ENCODE measurements around the gene ZBTB8OS.
"Not testable (repeated sequence)": the region's sequence is repeated elsewhere in the genome, so short reads cannot be mapped to it uniquely, and the experiment has no call there.

Gene ZBTB8OS

DNA sequence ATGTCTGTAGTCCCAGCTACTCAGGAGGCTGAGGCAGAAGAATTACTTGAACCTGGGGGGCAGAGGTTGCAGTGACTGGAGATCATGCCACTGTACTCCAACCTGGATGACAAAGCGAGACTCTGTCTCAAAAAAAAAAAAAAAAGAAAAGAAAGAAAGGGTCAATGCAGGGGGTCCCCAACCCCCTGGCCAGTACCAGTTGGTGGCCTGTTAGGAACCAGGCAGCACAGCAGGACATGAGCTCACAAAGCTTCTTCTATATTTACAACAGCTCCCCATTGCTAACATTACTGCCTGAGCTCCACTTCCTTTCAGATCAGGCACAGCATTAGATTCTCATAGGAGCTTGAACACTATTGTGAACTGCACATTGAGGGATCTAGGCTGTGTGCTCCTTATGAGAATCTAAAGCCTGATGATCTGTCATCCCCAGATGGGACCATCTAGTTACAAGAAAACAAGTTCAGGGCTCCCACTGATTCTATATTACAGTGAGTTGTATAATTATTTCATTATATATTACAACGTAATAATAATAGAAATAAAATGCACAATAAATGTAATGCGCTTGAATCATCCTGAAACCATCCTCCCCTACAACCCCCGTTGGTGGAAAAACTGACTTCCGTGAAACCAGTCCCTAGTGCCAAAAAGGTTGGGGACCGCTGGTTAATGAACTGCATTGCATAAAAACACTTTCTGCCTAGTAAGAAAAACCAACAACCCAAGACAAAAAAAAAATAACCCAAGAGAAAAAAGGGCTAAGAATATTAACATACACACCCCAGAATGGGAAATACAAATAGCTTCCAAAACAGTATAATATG is 2.8 kb downstream of the ZBTB8OS start:
- Histone ChIP-seq H3K4me1 (ENCODE audit: control insufficient read depth, insufficient read depth, low read length) (peaks cover 10% of the 10 kb centered on the region), H3K9me3 (ENCODE audit: control insufficient read depth, low read length) (no peaks in the 10 kb centered on the region), H3K9ac (ENCODE audit: low read length) (no peak overlapping the region), H3K27me3 (replicated peaks; ENCODE audit: control insufficient read depth, insufficient read depth, low read length) (no peaks in the 10 kb centered on the region), H3K36me3 (ENCODE audit: control insufficient read depth, insufficient read depth, low read length, severe bottlenecking) (peaks cover 6% of the 10 kb centered on the region), H3K4me3 (ENCODE audit: low read length) (no peak overlapping the region)
- DNase-seq (ENCODE audit: low read depth), result no peak

DNA sequence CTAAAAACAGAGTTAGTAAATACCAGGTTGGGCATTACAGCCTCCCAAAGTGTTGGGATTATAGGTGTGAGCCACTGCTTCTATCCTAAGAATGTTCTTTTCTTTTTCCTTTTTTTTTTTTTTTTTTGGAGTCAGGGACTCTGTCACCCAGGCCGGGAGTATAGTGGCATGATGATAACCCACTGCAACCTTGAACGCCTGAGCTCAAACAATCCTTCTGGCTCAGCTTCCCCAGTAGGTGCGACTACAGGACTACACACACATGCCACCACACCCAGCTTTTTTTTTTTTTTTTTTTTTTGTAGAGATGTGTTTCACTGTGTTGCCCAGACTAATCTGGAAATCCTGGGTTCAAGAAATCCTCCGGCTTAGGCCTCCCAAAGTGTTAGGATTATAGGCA is 5.9 kb downstream of the ZBTB8OS start:
- Histone ChIP-seq H3K36me3 (ENCODE audit: control insufficient read depth, insufficient read depth, low read length, severe bottlenecking) (no peaks in the 10 kb centered on the region), H3K4me3 (ENCODE audit: low read length) (no peak overlapping the region), H3K9ac (ENCODE audit: low read length) (no peak overlapping the region), H3K9me3 (ENCODE audit: control insufficient read depth, low read length) (no peaks in the 10 kb centered on the region), H3K27me3 (replicated peaks; ENCODE audit: control insufficient read depth, insufficient read depth, low read length) (no peaks in the 10 kb centered on the region), H3K4me1 (ENCODE audit: control insufficient read depth, insufficient read depth, low read length) (peaks cover 5% of the 10 kb centered on the region)
- DNase-seq (ENCODE audit: low read depth), result no peak

DNA sequence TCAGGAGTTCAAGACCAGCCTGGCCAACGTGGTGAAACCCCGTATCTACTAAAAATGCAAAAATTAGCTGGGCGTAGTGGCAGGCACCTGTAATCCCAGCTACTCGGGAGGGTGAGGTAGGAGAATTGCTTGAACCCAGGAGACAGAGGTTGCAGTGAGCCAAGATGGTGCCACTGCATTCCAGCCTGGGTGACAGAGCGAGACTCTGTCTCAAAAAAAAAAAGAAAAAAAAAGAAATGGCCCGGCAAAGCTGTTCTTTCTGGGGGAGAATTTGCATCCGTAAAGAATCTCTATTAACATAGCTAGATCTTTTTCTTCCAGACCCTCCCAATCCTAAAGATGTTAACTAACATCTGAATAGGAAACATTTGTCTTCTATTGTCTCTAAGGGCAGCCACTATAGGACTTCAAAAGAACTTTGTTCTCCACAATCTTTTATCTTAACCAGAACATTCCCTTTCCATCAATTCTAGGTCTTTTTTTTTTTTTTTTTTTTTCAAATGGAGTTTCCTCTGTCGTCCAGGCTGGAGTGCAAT is 8.0 kb downstream of the ZBTB8OS start:
- not testable (repeated sequence) for H3K9me3 ChIP-seq (ENCODE audit: control insufficient read depth, low read length); H3K4me3 ChIP-seq (ENCODE audit: low read length); H3K27me3 ChIP-seq (replicated peaks; ENCODE audit: control insufficient read depth, insufficient read depth, low read length); H3K36me3 ChIP-seq (ENCODE audit: control insufficient read depth, insufficient read depth, low read length, severe bottlenecking); H3K4me1 ChIP-seq (ENCODE audit: control insufficient read depth, insufficient read depth, low read length); DNase-seq (ENCODE audit: low read depth); H3K9ac ChIP-seq (ENCODE audit: low read length)

DNA sequence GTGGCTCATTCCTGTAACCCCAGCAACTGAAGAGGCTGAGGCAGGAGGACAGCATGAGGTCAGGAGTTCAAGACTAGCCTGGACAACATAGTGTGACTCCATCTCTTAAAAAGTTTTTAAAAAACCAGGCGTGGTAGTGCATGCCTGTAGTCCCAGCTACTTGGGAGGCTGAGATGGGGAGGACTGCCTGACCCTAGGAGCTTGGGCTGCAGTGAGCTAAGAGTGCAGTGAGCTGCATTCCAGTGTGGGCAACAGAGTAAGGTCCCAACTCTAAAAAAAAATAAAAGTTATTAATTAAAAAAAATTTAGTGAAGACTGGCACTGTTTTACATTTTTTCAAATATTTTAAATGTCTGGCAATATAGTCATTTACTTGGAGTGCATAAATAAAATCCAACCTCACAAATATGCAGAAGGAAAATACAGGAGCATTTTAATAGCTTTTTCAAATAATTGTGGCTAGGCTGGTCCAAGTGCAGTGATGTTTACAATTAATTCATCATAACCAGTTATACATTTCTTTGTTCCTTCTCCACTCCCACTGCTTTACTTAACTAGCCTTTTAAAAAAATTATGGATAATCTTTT is 10.8 kb downstream of the ZBTB8OS start:
- DNase-seq (ENCODE audit: low read depth), result peak; percentile 51
- H3K9ac ChIP-seq (ENCODE audit: low read length), result no peak overlapping the region
- no peak overlapping the region for H3K4me3 ChIP-seq (ENCODE audit: low read length)
- no peaks in the 10 kb centered on the region for H3K9me3 ChIP-seq (ENCODE audit: control insufficient read depth, low read length)
- peaks cover 5% of the 10 kb centered on the region for H3K4me1 ChIP-seq (ENCODE audit: control insufficient read depth, insufficient read depth, low read length)
- no peaks in the 10 kb centered on the region for H3K36me3 ChIP-seq (ENCODE audit: control insufficient read depth, insufficient read depth, low read length, severe bottlenecking)
- H3K27me3 ChIP-seq (replicated peaks; ENCODE audit: control insufficient read depth, insufficient read depth, low read length), result no peaks in the 10 kb centered on the region

- H3K4me1 ChIP-seq (ENCODE audit: control insufficient read depth, insufficient read depth, low read length), result peaks cover 5% of the 10 kb centered on the region
- no peak overlapping the region for H3K9ac ChIP-seq (ENCODE audit: low read length)
- peaks cover 17% of the 10 kb centered on the region for H3K36me3 ChIP-seq (ENCODE audit: control insufficient read depth, insufficient read depth, low read length, severe bottlenecking)
- no peaks in the 10 kb centered on the region for H3K27me3 ChIP-seq (replicated peaks; ENCODE audit: control insufficient read depth, insufficient read depth, low read length)
- DNase-seq (ENCODE audit: low read depth), result no peak
- no peaks in the 10 kb centered on the region for H3K9me3 ChIP-seq (ENCODE audit: control insufficient read depth, low read length)
- no peak overlapping the region for H3K4me3 ChIP-seq (ENCODE audit: low read length)
Observed at GRCh38 chr1:32636914-32637645, 13.3 kb downstream of the ZBTB8OS start.

DNA sequence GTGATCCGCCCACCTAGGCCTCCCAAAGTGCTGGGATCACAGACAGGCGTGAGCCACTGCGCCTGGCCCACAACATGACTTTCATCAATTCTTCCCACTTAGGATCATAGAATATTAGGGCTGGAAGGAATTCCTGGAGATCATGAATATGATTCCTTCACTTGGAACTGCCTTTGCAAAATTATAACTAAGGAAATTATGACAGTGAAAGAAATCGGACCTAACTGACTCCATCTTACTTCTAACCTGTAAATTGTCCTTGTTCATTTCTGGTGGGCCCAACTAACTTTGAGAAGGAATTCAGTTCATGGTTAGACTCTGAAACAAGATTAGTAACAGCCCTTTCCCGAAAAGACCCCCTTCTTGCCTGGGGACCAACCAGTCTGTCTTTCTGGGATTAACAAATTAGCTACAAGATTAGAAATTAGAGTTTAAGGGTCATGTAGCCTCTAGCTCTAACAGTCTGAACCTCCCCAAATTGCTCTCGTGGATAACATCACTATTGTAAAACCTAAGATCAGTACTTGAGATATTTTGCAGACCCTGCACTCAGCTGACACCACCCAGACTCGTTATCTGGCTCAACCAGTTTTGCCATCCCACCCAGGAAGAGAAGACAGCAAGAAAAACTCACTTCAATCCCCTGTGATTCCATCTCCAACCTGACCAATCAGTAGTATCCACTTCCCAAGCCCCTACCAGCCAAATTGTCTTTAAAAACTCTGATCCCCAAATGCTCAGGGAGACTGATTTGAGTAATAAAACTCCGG is 14.7 kb downstream of the ZBTB8OS start:
- H3K4me1 ChIP-seq (ENCODE audit: control insufficient read depth, insufficient read depth, low read length), result peaks cover 5% of the 10 kb centered on the region
- DNase-seq (ENCODE audit: low read depth), result no peak
- H3K9ac ChIP-seq (ENCODE audit: low read length), result no peak overlapping the region
- no peaks in the 10 kb centered on the region for H3K9me3 ChIP-seq (ENCODE audit: control insufficient read depth, low read length)
- H3K36me3 ChIP-seq (ENCODE audit: control insufficient read depth, insufficient read depth, low read length, severe bottlenecking), result peaks cover 27% of the 10 kb centered on the region
- H3K27me3 ChIP-seq (replicated peaks; ENCODE audit: control insufficient read depth, insufficient read depth, low read length), result no peaks in the 10 kb centered on the region
- no peak overlapping the region for H3K4me3 ChIP-seq (ENCODE audit: low read length)

DNA sequence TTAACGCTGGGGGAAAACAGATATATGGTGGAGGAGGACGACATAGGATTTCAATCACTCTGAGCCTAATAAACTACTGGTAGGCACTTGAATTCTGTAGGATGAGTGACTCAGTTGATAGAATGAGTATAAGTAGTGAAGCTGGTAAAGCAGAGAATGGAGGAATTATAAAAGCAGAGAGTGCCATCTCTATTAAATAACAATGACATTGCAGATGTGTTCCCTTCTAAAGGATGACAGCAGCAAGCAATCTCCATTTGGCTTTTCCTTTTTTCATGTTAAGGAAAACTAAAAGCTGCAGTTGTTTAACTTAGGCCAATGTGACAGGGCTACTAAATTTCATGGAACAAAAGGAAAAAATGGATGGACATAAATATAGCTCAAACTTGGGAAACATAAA is 17.5 kb downstream of the ZBTB8OS start:
- H3K9me3 ChIP-seq (ENCODE audit: control insufficient read depth, low read length), result no peaks in the 10 kb centered on the region
- H3K27me3 ChIP-seq (replicated peaks; ENCODE audit: control insufficient read depth, insufficient read depth, low read length), result no peaks in the 10 kb centered on the region
- peaks cover 28% of the 10 kb centered on the region for H3K36me3 ChIP-seq (ENCODE audit: control insufficient read depth, insufficient read depth, low read length, severe bottlenecking)
- DNase-seq (ENCODE audit: low read depth), result no peak
- no peak overlapping the region for H3K4me3 ChIP-seq (ENCODE audit: low read length)
- no peak overlapping the region for H3K9ac ChIP-seq (ENCODE audit: low read length)
- peaks cover 5% of the 10 kb centered on the region for H3K4me1 ChIP-seq (ENCODE audit: control insufficient read depth, insufficient read depth, low read length)

DNA sequence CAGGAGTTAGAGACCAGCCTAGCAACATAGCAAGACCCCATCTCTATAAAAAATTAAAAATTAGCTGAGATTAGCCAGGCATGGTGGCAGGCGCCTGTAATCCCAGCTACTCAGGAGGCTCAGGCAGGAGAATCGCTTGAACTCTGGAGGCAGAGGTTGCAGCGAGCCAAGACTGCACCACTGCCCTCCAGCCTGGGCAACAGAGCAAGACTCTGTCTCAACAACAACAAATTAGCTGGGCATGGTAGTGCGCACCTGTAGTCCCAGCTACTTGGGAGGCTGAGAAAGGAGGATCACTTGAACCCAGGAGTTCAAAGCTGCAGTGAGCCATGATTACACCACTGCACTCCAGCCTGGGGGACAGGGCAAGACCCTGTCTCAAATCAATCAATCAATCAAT is 20.2 kb downstream of the ZBTB8OS start:
- not testable (repeated sequence) for H3K4me3 ChIP-seq (ENCODE audit: low read length); H3K9ac ChIP-seq (ENCODE audit: low read length); DNase-seq (ENCODE audit: low read depth); H3K27me3 ChIP-seq (replicated peaks; ENCODE audit: control insufficient read depth, insufficient read depth, low read length); H3K4me1 ChIP-seq (ENCODE audit: control insufficient read depth, insufficient read depth, low read length); H3K9me3 ChIP-seq (ENCODE audit: control insufficient read depth, low read length)
- H3K36me3 ChIP-seq (ENCODE audit: control insufficient read depth, insufficient read depth, low read length, severe bottlenecking), result peaks cover 38% of the 10 kb centered on the region

DNA sequence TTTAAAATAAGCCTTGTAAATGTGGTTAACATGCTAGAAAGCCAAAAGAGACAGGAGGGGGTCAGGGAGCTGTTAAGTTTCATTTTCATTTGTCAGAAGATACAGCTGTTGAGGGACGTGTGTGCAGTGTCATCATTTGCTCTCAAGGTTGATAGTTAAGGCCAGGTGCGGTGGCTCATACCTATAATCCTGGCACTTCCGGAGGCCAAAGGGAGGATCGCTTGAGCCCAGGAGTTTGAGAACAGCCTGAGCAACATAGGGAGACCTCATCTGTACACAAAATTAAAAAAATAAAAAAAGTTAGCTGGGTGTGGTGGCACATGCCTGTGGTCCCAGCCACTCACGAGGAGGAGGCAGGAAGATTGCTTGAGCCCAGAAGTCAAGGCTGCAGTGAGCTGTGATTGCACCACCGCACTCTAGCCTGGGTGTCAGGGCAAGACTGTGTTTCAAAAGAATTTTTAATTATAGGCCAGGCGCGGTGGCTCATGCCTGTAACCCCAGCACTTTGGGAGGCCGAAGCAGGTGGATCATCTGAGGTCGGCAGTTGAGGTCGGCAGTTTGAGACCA is 22.7 kb downstream of the ZBTB8OS start:
- Histone ChIP-seq H3K9ac (ENCODE audit: low read length) (no peak overlapping the region), H3K4me3 (ENCODE audit: low read length) (no peak overlapping the region), H3K9me3 (ENCODE audit: control insufficient read depth, low read length) (no peaks in the 10 kb centered on the region), H3K36me3 (ENCODE audit: control insufficient read depth, insufficient read depth, low read length, severe bottlenecking) (peaks cover 31% of the 10 kb centered on the region), H3K4me1 (ENCODE audit: control insufficient read depth, insufficient read depth, low read length) (peaks cover 8% of the 10 kb centered on the region), H3K27me3 (replicated peaks; ENCODE audit: control insufficient read depth, insufficient read depth, low read length) (no peaks in the 10 kb centered on the region)
- no peak for DNase-seq (ENCODE audit: low read depth)

- DNase-seq (ENCODE audit: low read depth), result no peak
- Histone ChIP-seq H3K4me3 (ENCODE audit: low read length) (no peak overlapping the region), H3K9me3 (ENCODE audit: control insufficient read depth, low read length) (no peaks in the 10 kb centered on the region), H3K9ac (ENCODE audit: low read length) (no peak overlapping the region), H3K36me3 (ENCODE audit: control insufficient read depth, insufficient read depth, low read length, severe bottlenecking) (peaks cover 17% of the 10 kb centered on the region), H3K4me1 (ENCODE audit: control insufficient read depth, insufficient read depth, low read length) (peaks cover 11% of the 10 kb centered on the region), H3K27me3 (replicated peaks; ENCODE audit: control insufficient read depth, insufficient read depth, low read length) (no peaks in the 10 kb centered on the region)
Observed at GRCh38 chr1:32626176-32626575, 24.2 kb downstream of the ZBTB8OS start.

Data from adipocyte (in vitro differentiated cells).